HG03175 (cell line): Measurements from ENCODE around the gene GRAPL.
A peak's percentile ranks its signal among the peaks of the same experiment; 100 is the strongest.
"Not testable (repeated sequence)": the region's sequence is repeated elsewhere in the genome, so short reads cannot be mapped to it uniquely, and the experiment has no call there.

ENCODE experiments used
- ATAC-seq: cut with Tn5 transposase; IDR thresholded peaks from one replicate; pipeline ENCODE4 v1.9.1; 2021; ENCODE audit warnings: mild to moderate bottlenecking, moderate library complexity; ENCODE audit not compliant: unreplicated experiment

GRAPL gene

GRCh38 chr17:19187883-19188869 lies 60.8 kb downstream of the GRAPL start:
- peak; percentile 29 for ATAC-seq

GRCh38 chr17:19188870-19189708 lies 61.7 kb downstream of the GRAPL start:
- ATAC-seq = peak; percentile 57

GRCh38 chr17:19189781-19190405 lies 62.5 kb downstream of the GRAPL start:
- not testable (repeated sequence) for ATAC-seq

- ATAC-seq = peak; percentile 84
These were observed 69.2 kb downstream of the GRAPL start for GRCh38 chr17:19196382-19197204.

GRCh38 chr17:19202448-19202847 lies 75.1 kb downstream of the GRAPL start:
- ATAC-seq = peak; percentile 68

- not testable (repeated sequence) for ATAC-seq
These were observed 76.0 kb downstream of the GRAPL start for GRCh38 chr17:19203429-19203828.
